ENCODE measurements around the gene ZIC4.

The ZIC4 gene

DNA sequence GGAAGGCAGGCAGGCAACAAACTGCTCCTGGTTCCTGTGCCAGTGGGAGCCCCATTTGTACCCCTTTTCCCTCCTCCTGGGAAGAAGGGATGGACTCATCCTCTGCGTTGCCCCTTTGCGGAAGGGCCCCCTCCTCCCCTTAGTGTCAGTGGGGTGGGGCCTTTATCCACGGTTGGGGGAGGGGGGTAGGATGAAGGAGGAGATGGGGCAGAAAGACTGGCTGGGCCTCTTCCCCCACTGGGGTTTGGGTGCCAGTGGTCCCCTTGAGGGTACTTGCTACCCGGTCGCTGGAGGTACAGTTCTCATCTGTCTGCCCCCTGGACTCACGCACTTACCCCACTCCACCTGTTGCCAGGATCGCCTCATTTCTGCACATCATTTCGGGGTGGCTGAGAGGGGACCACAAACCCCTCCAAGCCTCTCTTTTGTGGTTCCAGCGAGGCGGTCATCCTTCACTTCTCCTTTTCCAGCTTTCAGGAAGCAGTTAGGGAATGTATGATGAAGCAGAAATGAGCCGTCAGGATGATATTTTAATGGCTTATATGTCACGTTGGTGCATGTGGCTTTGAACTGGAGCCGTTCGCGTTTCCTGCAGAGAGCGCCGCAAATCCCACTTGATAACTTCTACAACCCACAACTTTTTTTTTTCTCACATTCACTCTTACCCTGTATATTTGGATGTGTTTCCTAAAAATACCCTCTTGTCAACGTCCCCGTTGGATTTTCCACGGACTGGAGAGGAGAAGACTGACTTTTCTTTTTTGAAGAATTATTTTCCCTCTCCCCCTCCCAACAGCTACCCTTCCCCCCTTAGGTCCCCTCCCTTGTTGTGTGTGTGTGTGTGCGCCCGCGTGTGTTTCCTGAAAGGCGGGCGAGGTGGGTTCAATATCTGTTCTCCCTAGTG is at the start of gene ZIC4:
Gene ZIC4, minus strand, starts transcription at position 516 of the 904 bp plus-strand sequence. CDS start 3,746 bp downstream, outside the sequence.
- no peak for DNase-seq (ENCODE audit: low read depth, low spot score)
- H3K27ac ChIP-seq: no peak within 1 kb of the TSS

- no peak for DNase-seq (ENCODE audit: low read depth, low spot score)
Measured at GRCh38 chr3:147449669-147450068, 43.3 kb upstream of the ZIC4 start.

GRCh38 chr3:147447224-147447623 is 40.9 kb upstream of the ZIC4 start:
- no peak for DNase-seq (ENCODE audit: low read depth, low spot score)
- no peak overlapping the region for H3K27ac ChIP-seq

More at GRCh38 chr3:147449669-147450068, 43.3 kb upstream of the ZIC4 start:
- no peak overlapping the region for H3K27ac ChIP-seq

DNA sequence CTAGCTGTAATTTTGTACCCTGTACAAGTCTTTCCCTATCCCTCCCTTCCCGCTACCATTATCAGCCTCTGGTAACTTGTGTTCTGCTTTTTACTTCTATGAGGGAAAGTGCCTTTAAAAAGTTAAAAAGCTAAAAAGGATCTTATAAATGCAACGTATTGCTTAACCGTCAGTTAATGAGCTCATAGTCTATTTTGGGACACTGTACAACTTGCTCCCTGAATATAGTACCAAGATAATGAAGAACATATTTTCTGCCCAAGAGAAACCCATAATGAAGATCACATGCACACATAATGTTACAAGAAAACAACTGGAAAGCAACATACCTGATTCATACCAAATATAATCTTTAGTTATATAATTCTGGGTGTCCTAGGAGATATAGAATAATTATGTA is 25.4 kb upstream of the ZIC4 start:
- no peak overlapping the region for H3K27ac ChIP-seq
- no peak for DNase-seq (ENCODE audit: low read depth, low spot score)

GRCh38 chr3:147428754-147429153 is 22.4 kb upstream of the ZIC4 start:
- no peak for DNase-seq (ENCODE audit: low read depth, low spot score)
- H3K27ac ChIP-seq: no peak overlapping the region

- DNase-seq (ENCODE audit: low read depth, low spot score): no peak
- H3K27ac ChIP-seq: no peak overlapping the region
Measured at GRCh38 chr3:147428326-147428725, 22.0 kb upstream of the ZIC4 start.

GRCh38 chr3:147427746-147428145 is 21.4 kb upstream of the ZIC4 start:
- no peak for DNase-seq (ENCODE audit: low read depth, low spot score)
- no peak overlapping the region for H3K27ac ChIP-seq

GRCh38 chr3:147426931-147427330 is 20.6 kb upstream of the ZIC4 start:
- no peak for DNase-seq (ENCODE audit: low read depth, low spot score)
- H3K27ac ChIP-seq: no peak overlapping the region

DNA sequence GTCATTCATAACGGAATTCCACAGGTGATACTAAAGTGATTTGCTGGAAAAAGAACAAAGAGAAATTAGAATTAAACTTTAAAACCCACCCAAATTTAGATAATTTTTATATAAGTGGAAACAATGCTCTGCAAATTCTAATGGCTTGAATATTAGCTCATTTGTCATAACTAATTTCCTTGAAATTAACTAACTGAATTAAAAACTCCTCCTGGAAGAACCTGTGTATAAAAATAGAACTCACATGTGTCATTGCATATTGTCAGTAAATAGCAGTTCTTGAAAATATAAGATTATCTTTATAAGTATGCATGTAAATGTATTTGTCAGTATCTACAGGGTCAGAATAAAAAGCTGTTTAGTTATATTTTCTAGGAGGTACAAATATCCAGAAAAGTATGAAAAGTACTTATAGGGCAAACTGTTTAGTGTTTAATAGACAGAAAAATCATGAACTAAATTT is 19.1 kb upstream of the ZIC4 start:
- no peak for DNase-seq (ENCODE audit: low read depth, low spot score)
- no peak overlapping the region for H3K27ac ChIP-seq

- DNase-seq (ENCODE audit: low read depth, low spot score): no peak
- no peak overlapping the region for H3K27ac ChIP-seq
Measured at GRCh38 chr3:147424581-147425387, 18.4 kb upstream of the ZIC4 start.

DNA sequence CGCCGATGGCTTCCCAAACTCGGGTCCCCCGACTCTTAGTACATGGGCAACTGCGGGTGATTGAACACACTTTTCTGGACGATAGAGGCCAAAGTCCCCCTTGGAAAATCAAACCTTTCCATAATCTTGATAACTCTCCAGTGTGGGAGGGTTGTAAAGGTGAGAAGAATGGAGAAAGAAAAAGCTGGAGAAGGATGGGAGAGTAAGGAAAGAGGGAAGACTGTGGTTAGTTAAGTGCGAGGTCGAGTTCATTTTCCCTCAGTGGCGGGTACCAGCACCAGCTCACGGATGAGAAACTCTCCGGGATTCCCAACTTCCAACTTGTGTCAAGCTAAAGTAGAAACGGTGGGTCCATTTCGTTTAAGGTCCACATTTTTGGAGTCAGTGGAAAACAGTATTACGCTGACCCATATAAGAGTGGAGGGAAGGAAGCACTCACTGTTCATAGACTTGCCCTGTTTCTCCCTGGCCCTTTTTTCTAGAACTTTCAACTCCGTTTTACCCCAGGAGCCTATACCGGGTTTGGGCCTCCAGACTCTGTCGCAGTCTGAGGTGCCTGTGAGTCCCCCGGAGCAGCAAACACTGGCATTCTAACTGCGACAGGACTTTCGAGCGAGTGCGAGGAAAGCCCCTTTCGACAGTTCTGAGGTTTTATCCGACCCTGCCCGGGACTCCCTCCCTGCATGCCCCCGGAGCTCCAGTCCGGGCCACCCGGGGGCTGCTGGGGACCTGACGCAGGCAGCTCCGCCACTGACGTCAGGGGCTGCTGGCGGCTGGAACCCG is 17.6 kb upstream of the ZIC4 start:
- H3K27ac ChIP-seq: no peak overlapping the region
- no peak for DNase-seq (ENCODE audit: low read depth, low spot score)

- H3K27ac ChIP-seq: no peak overlapping the region
- DNase-seq (ENCODE audit: low read depth, low spot score): no peak
Measured at GRCh38 chr3:147423537-147423797, 17.1 kb upstream of the ZIC4 start.

- H3K27ac ChIP-seq: no peak overlapping the region
- DNase-seq (ENCODE audit: low read depth, low spot score): no peak
Measured at GRCh38 chr3:147422601-147423536, 16.5 kb upstream of the ZIC4 start.

GRCh38 chr3:147422196-147422595 is 15.9 kb upstream of the ZIC4 start:
- DNase-seq (ENCODE audit: low read depth, low spot score): no peak
- no peak overlapping the region for H3K27ac ChIP-seq

DNA sequence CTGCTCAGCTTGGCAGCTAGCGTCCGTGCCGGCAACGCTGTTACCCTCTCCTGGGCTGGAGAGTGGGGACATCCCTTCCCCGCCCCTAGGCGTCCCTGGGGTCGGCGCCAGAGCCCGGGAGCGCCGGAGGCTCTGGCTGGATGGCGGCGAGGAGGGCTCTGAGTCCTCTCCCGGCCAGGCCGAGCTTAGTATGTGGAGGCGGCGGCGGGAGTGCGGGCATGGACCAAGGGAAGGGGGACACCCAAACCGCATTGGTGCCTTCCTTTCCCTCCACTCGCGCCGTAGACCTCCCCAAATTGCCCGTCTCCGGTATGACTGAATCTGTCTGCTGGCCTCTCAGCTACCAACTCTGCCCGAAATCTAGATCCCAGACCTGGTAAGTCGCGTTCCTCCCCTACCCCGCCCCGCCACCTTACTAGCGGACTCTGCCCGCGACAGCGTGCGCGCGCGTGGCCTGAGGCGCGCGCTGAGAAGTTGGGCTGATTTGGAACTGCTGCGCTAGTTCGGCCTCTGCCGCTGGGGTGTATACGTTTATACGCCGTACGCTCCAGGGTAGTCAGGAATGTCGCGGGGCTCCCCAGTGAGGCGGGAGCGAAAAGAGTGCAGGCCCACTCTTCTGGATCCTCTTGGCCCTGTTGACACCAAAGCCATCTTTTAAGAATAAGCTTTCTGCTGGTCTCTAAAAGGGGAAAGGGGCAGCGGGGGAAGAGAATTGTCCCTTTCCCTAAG is 15.0 kb upstream of the ZIC4 start:
- no peak overlapping the region for H3K27ac ChIP-seq
- DNase-seq (ENCODE audit: low read depth, low spot score): no peak

GRCh38 chr3:147420353-147421183 is 14.2 kb upstream of the ZIC4 start:
- DNase-seq (ENCODE audit: low read depth, low spot score): no peak
- H3K27ac ChIP-seq: no peak overlapping the region

- DNase-seq (ENCODE audit: low read depth, low spot score): no peak
- H3K27ac ChIP-seq: no peak overlapping the region
Measured at GRCh38 chr3:147419781-147420224, 13.5 kb upstream of the ZIC4 start.
